Gastroesophageal sphincter (tissue), 3 donors: Measurements from ENCODE around the gene PRPF6.

Experiments
- CTCF ChIP-seq, 4 experiments: fragments of 200-600 bp in 2 of 4; fragments of 450-650 bp in 2 of 4; sonication (generic) in 1 of 4; IDR thresholded peaks; one replicate each; pipeline ENCODE4 v1.5.1; 2017 to 2019; ENCODE audit warnings: antibody characterized with exemption in 4 of 4, mild to moderate bottlenecking in 2 of 4, moderate library complexity in 2 of 4
- POLR2A ChIP-seq, 2 donors: fragments of 450-650 bp; IDR thresholded peaks; one replicate each; pipeline ENCODE4 v1.6.1; 2017; ENCODE audit warnings: antibody characterized with exemption in 2 of 2, mild to moderate bottlenecking in 2 of 2, moderate library complexity in 1 of 2
- POLR2AphosphoS5 ChIP-seq: sonication (generic); formaldehyde crosslinking; IDR thresholded peaks from one replicate; pipeline ENCODE4 v1.6.1; 2017; ENCODE audit warnings: antibody characterized with exemption

GRCh38 chr20:64080013-64080812 is 99.3 kb downstream of the PRPF6 start, which contains the start of gene OPRL1:
- TF ChIP-seq CTCF (IDR thresholded peaks at IDR 0.05) (no peak), POLR2AphosphoS5 (no peak), POLR2A (IDR thresholded peaks at IDR 0.05) (no peak)
